Bronchial epithelial cell (primary cell): ENCODE data around the gene AGAP1. TPM values are rescaled to one million over a fixed set of nuclear protein-coding genes. Genes with fewer than 3 reads are reported as not detected.

Experiments
- DNase-seq: peaks from one replicate; pipeline ENCODE4 v3.0.0-alpha.2; 2010; ENCODE audit warnings: low read depth
- FAIRE-seq: peaks from 2 replicates; lab custom pipeline; 2011; peaks lifted over from hg19 to GRCh38; lab: Jason Lieb, UNC
- H3K27me3 ChIP-seq: 2 replicates; pipeline ENCODE4 v1.5.1; 2011; ENCODE audit warnings: low read length; ENCODE audit not compliant: control insufficient read depth, insufficient read depth
- H3K36me3 ChIP-seq: 2 replicates; pipeline ENCODE4 v1.5.1; 2011; ENCODE audit warnings: low read length; ENCODE audit not compliant: control insufficient read depth, insufficient read depth
- H3K4me3 ChIP-seq: 2 replicates; pipeline ENCODE4 v1.5.1; 2011; ENCODE audit warnings: mild to moderate bottlenecking, low read depth, low read length, control low read depth
- total RNA-seq: library from RNA; depleted of rRNA; stranded (reverse); fragments of >200 nt; gene quantifications from 2 replicates; pipeline ENCODE4 v1.2.1, GENCODE V29; 2014
- TF ChIP-seq, protein P1 (sequence below): IDR thresholded peaks from 2 replicates; pipeline ENCODE4 v1.5.1; 2011; ENCODE audit warnings: mild to moderate bottlenecking, moderate library complexity, low read length, control low read depth, inconsistent platforms; ENCODE audit not compliant: insufficient read depth, severe bottlenecking

AGAP1 gene
- total RNA-seq, 1 donor from 2014 or later = 22.4 TPM

DNA sequence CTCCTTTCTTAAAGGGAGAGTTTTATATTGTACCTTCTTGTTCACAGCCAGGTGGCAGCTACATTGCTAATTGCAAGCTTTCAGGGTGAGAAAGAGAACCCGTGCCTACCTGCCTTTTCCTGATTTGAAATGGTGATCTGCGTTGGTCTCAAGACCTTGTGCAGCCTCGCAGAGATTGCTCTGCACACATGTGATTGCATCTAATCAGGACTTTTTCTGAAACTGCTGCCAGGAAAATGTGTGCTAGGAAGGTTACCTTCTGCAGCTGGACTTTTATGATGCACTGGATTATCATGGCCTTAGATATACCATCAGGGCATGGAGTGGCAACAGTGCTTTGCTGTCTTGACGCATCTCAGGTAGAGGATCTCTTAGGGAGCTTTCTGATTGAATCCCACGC, 45.1 kb downstream of the AGAP1 start:
- FAIRE-seq (peak; percentile 97), DNase-seq (no peak)
- TF ChIP-seq, protein P1, sequence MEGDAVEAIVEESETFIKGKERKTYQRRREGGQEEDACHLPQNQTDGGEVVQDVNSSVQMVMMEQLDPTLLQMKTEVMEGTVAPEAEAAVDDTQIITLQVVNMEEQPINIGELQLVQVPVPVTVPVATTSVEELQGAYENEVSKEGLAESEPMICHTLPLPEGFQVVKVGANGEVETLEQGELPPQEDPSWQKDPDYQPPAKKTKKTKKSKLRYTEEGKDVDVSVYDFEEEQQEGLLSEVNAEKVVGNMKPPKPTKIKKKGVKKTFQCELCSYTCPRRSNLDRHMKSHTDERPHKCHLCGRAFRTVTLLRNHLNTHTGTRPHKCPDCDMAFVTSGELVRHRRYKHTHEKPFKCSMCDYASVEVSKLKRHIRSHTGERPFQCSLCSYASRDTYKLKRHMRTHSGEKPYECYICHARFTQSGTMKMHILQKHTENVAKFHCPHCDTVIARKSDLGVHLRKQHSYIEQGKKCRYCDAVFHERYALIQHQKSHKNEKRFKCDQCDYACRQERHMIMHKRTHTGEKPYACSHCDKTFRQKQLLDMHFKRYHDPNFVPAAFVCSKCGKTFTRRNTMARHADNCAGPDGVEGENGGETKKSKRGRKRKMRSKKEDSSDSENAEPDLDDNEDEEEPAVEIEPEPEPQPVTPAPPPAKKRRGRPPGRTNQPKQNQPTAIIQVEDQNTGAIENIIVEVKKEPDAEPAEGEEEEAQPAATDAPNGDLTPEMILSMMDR = no peak
- Histone ChIP-seq H3K36me3 (no peaks in the 10 kb centered on the region), H3K4me3 (no peak overlapping the region), H3K27me3 (no peaks in the 10 kb centered on the region)

DNA sequence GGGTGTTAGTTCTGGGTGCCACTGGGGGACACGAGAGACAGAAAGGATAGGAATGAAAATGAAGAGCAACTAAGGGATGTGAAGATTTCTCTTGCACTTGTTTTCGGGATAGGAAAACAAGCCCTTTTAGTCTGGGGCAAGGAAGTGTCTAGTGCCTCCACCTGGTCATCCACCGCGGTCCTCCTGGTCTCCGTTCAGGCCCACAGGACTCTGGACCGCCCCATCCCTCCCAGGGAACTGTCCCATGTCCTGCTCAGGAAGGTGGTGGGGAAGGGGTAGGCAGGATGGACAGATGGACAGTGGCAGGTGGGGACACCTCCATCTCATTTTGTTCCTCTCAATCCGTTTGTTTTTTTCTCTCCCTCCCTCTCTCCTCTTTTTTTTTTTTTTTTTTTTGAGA, 45.9 kb downstream of the AGAP1 start:
- TF ChIP-seq, protein P1 = no peak
- Histone ChIP-seq H3K27me3 (no peaks in the 10 kb centered on the region), H3K4me3 (no peak overlapping the region), H3K36me3 (no peaks in the 10 kb centered on the region)
- FAIRE-seq (no peak), DNase-seq (no peak)

DNA sequence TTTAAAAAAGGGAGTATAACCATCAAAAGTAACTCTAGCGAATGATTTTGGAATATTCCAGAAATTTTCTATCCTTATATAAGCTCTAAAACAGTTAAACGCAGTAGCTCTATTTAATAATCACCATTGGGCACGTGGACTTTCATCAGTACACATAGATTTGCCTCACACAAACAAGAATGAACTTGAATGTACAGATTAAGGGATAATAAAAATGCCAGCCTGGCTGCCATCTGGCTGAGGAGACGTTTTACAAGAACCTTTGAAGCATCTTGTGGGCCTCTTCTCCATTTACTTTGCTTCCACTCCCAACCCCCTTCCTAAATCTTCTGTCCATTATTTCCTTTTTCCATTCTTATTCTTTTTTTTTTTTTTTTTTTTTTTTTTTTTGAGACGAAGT, 47.2 kb downstream of the AGAP1 start:
- Histone ChIP-seq H3K4me3 (no peak overlapping the region), H3K36me3 (no peaks in the 10 kb centered on the region), H3K27me3 (no peaks in the 10 kb centered on the region)
- TF ChIP-seq, protein P1 = no peak
- DNase-seq (peak; percentile 65), FAIRE-seq (no peak)

DNA sequence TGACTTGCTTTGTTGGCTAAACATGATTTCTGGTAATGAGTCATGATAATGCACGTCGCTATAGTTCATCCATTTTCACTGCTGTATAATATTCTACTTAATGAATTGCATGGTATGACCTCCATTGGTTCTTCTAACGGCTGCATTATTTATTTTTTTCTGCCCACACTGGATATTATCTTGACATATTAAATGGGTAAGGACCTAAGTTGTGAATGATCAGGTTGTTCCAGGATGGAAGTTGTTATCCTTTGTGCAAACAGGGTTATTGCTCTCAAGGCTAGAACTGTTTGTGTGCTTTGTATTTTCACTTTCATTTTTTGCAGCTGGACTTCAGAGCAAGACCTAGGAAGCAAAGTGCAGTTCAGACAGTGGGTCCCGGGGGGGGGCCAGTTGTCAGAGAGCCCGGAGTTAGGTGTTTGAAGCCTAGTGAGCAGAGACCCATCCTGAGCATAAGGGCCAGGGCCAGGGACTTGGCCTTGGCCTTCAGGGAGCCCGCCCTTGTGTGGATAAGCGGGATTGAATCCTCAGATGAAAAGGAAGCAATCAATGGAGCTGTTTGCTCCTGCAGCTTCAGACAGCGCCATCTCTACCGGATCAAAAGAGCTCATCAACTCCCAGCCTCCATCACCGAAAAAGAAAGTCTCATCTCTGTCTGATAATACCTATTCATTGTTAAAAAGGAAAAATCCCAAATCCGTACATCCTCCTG, 48.2 kb downstream of the AGAP1 start:
- DNase-seq = no peak
- no peak for FAIRE-seq
- TF ChIP-seq, protein P1 = no peak
- Histone ChIP-seq H3K4me3 (no peak overlapping the region), H3K36me3 (no peaks in the 10 kb centered on the region), H3K27me3 (no peaks in the 10 kb centered on the region)

DNA sequence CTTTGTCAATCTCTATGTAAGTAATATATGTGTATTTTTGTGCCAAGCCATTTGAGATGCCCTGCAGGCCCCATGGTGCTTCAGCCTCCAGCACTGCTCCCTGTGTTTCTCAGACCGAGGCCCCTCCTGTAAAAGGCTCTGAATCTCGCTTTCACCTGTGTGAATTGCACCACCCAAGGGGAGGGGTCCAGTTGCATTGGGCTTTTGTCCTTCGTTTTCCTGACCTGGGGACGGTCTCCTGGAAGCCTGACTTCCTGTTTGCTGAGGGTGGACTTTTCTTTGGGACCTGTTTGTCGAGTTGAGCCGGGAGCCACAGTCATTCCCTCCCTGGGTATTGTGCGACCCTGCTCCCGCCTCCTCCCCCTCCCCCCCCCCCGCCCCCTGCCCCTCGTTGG, 48.9 kb downstream of the AGAP1 start:
- Histone ChIP-seq H3K36me3 (no peaks in the 10 kb centered on the region), H3K4me3 (no peak overlapping the region), H3K27me3 (no peaks in the 10 kb centered on the region)
- no peak for DNase-seq
- TF ChIP-seq, protein P1 = no peak
- FAIRE-seq = no peak
